BE2C (cell line): ENCODE measurements around the gene JMJD4.

Experiments
- DNase-seq: peaks from one replicate; pipeline ENCODE4 v3.0.0-alpha.2; 2020
- H3K27me3 ChIP-seq: fragments of 250-450 bp; sonication (Bioruptor Pico); 2 replicates; pipeline ENCODE4 v1.5.1; 2020; ENCODE audit warnings: mild to moderate bottlenecking
- H3K36me3 ChIP-seq: fragments of 250-450 bp; sonication (Bioruptor Pico); 2 replicates; pipeline ENCODE4 v1.5.1; 2020; ENCODE audit warnings: mild to moderate bottlenecking
- H3K4me1 ChIP-seq: fragments of 250-450 bp; sonication (Bioruptor Pico); 2 replicates; pipeline ENCODE4 v1.5.1; 2020
- H3K4me3 ChIP-seq: 2 replicates; pipeline ENCODE4 v1.5.1; 2011; ENCODE audit warnings: low read depth, low read length
- H3K9me3 ChIP-seq: fragments of 250-450 bp; sonication (Bioruptor Pico); 2 replicates; pipeline ENCODE4 v1.5.1; 2020
- TF ChIP-seq, protein P1 (sequence below): IDR thresholded peaks from 2 replicates; pipeline ENCODE4 v1.5.1; 2012; ENCODE audit warnings: mild to moderate bottlenecking, low read depth, low read length

Gene JMJD4

DNA sequence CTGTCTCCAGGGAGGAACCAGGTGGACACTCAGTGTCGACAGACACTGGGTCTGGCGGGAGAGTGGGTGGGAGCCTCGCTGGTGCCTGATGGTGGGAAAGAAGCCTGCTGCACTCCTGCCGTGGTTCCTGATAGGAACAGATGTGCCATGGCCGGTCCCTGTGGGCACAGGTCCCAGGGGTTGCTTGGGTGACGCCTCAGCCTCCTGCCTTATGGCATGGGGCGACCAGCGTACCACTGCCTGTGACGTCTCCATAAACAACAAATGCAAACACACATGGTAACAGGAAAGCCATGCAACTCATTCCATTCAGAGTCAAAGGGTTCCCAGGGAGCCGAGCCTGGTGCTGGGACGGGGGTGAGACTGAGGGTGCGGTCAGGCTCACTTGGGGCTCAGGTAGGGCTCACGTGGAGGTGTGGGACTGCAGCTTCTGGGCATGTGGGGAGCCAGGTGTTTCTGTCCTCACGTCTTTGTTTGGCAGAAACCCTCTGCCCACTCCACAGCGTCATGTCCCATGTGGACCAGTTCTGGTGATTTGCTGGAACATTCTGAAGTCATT, 34.9 kb upstream of the JMJD4 start:
- no peaks in the 10 kb centered on the region for H3K4me1 ChIP-seq
- no peak overlapping the region for H3K4me3 ChIP-seq
- H3K36me3 ChIP-seq, result peaks cover 17% of the 10 kb centered on the region
- no peaks in the 10 kb centered on the region for H3K9me3 ChIP-seq
- TF ChIP-seq, protein P1, sequence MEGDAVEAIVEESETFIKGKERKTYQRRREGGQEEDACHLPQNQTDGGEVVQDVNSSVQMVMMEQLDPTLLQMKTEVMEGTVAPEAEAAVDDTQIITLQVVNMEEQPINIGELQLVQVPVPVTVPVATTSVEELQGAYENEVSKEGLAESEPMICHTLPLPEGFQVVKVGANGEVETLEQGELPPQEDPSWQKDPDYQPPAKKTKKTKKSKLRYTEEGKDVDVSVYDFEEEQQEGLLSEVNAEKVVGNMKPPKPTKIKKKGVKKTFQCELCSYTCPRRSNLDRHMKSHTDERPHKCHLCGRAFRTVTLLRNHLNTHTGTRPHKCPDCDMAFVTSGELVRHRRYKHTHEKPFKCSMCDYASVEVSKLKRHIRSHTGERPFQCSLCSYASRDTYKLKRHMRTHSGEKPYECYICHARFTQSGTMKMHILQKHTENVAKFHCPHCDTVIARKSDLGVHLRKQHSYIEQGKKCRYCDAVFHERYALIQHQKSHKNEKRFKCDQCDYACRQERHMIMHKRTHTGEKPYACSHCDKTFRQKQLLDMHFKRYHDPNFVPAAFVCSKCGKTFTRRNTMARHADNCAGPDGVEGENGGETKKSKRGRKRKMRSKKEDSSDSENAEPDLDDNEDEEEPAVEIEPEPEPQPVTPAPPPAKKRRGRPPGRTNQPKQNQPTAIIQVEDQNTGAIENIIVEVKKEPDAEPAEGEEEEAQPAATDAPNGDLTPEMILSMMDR, result no peak
- DNase-seq, result no peak
- H3K27me3 ChIP-seq, result no peaks in the 10 kb centered on the region

DNA sequence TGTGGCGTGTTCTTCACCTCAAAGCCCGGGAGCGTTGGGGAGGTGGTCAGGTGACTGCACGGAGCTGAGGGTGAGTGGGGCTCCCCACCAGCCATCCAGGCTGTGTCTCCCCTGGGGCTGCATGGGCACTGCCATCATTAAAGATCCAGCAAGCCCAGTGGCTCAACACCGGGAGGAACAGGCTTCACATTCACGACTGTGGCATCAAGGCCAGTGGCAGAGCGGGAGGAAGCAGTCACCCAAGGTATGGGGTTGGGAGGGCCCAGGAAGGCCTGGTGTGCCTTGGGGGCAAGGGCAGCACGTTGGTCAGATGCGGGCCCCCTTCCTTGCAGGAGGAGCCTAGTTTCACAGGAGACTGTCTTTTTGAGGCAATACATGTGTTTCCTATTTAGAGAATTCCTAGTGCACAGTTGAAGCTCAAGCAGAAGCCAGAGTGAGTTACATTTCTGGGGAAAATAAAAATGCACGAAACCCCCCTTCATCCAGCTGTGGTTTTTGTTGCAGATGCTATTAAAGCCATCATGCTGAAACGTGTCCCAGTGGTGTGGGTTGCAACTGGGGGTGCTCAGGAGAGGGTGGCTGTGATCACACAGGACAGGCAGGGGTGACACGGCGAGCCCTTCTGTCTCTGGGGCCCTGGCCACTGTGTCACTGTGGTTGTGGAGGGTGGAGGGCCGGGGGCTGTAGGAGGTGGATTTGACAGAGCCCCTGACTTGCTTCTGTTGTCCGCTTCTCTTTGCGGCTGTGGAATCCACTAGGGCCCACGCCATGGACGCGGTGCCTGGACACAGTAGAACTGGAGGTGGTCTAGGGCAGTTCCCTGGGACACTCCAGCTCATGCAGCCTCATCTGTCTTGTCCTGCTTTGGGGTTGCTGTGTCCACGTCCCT, 34.2 kb upstream of the JMJD4 start:
- no peak for DNase-seq
- H3K27me3 ChIP-seq, result no peaks in the 10 kb centered on the region
- TF ChIP-seq, protein P1, result no peak
- H3K36me3 ChIP-seq, result peaks cover 21% of the 10 kb centered on the region
- no peaks in the 10 kb centered on the region for H3K4me1 ChIP-seq
- H3K9me3 ChIP-seq, result no peaks in the 10 kb centered on the region
- H3K4me3 ChIP-seq, result no peak overlapping the region

DNA sequence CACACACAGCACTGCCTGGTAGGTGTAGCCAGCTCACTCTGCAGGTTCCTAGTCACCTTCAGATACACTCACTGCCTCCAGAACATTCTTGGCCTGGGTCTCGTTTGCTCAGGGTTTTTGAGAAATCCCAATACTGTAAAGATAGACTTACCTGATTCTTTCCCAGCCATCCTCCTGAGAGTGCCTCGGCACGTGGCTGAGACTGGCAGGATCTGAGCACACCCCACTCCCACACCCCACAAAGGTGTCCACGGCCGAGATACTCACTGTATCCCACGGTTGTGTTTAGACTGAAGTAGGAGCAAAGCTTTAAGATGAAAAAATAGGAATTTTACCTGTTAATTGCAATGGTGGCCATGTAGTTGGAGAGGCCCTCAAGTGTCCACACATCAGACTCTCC, 33.5 kb upstream of the JMJD4 start:
- H3K4me3 ChIP-seq, result no peak overlapping the region
- H3K4me1 ChIP-seq, result no peaks in the 10 kb centered on the region
- no peak for DNase-seq
- H3K36me3 ChIP-seq, result peaks cover 22% of the 10 kb centered on the region
- H3K27me3 ChIP-seq, result no peaks in the 10 kb centered on the region
- TF ChIP-seq, protein P1, result no peak
- no peaks in the 10 kb centered on the region for H3K9me3 ChIP-seq

DNA sequence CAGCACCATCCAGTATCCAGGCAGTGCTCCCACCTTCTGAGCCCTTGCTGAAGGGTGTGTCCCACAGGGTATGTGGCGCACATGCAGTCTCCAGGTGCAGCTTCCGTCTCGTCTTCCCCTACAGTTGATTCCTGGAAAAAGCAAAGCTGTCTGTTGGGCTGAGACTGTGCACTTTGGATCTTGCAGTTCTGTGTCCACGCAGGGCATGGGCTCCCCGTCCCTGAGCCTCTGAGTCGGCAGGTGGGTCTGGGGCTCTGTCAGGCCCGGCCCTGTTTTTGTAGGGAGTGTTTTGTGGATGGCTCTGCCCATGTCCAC, 33.0 kb upstream of the JMJD4 start:
- Histone ChIP-seq H3K27me3 (no peaks in the 10 kb centered on the region), H3K36me3 (peaks cover 24% of the 10 kb centered on the region), H3K4me3 (no peak overlapping the region), H3K9me3 (no peaks in the 10 kb centered on the region), H3K4me1 (no peaks in the 10 kb centered on the region)
- DNase-seq, result no peak
- TF ChIP-seq, protein P1, result no peak

DNA sequence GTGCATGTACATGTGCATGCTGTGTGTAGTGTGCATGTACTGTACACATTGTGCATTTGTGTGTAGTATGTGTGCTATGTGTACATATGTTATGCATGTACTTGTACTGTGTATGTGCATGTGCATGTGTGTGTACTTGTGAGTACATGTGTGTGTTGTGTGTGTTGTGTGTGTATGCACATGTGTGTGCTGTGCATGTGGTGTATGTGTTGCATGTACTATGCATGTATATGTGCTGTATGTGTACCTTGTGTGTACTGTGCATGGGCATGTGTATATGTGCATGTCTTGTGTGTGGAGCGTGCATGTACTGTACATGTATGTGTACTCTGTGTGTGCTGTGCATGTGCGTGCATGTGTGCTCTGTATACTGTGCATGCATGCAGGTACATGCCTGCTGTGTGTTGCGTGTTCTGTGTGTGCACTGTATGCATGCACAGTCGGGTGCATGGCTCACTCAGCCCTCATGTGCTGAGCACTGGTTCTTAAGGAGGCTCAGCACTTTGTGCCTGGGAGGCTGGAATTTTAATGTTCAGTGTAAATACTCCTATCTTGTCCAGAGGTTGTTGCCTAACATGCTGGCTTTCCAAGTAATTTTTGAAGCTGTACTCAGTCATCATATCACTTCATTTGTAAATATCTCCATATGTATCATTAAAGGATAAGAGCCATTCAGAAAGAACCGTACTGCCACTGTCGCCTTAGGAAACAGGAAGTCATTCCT, 32.5 kb upstream of the JMJD4 start:
- TF ChIP-seq, protein P1, result no peak
- no peaks in the 10 kb centered on the region for H3K4me1 ChIP-seq
- DNase-seq, result no peak
- peaks cover 24% of the 10 kb centered on the region for H3K36me3 ChIP-seq
- H3K9me3 ChIP-seq, result no peaks in the 10 kb centered on the region
- H3K27me3 ChIP-seq, result no peaks in the 10 kb centered on the region
- H3K4me3 ChIP-seq, result no peak overlapping the region
